Activated naive CD8-positive, alpha-beta T cell treated with anti-CD3 and anti-CD28 coated beads, Interleukin-2, amount 50 U/mL, for 24 hours (primary cell): ENCODE results near the gene SLAMF1.

Experiments used
- ATAC-seq: fragments of 150-1000 bp; cut with Tn5 transposase; one replicate; pipeline ENCODE4 v1.10.0; 2021
- DNase-seq: peaks from one replicate; pipeline ENCODE4 v3.0.0; 2021
- H3K27ac Mint-ChIP-seq: one replicate; pipeline ENCODE4 v1.8.0; 2021; ENCODE audit warnings: mild to moderate bottlenecking, mixed read lengths
- H3K27me3 Mint-ChIP-seq: one replicate; pipeline ENCODE4 v1.8.0; 2021; ENCODE audit warnings: mixed read lengths
- H3K36me3 Mint-ChIP-seq: one replicate; pipeline ENCODE4 v1.8.0; 2021; ENCODE audit warnings: low read depth, mixed read lengths
- H3K4me1 Mint-ChIP-seq: one replicate; pipeline ENCODE4 v1.8.0; 2021; ENCODE audit warnings: mixed read lengths
- H3K4me3 Mint-ChIP-seq: one replicate; pipeline ENCODE4 v1.8.0; 2021; ENCODE audit warnings: mild to moderate bottlenecking, moderate library complexity, mixed read lengths
- H3K9me3 Mint-ChIP-seq: one replicate; pipeline ENCODE4 v1.8.0; 2021; ENCODE audit warnings: mixed read lengths

Gene SLAMF1

DNA sequence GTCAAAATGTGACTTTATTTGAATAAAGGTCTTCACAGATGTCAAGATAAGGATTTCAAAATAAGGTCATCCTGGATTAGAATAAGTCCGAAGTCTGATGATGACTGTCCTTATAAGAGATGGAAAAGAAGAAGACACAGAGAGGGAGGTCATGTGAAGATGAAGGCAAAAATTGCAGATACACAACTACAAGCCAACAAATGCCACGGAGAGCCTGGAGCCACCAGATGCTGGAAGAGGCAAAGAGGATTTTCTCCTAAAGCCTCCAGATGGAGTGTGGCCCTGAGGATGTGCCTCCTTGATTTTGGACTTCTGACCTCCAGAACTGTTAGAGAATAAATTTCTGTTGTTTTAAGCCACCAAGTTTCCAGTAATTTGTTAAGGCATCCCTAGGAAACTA lies 31.2 kb downstream of the SLAMF1 start:
- ATAC-seq (no peak), DNase-seq (no peak)
- Mint-ChIP-seq H3K36me3 (peaks cover 83% of the 10 kb centered on the region), H3K4me3 (no peak overlapping the region), H3K27ac (peak overlapping the region; percentile 11), H3K9me3 (no peaks in the 10 kb centered on the region), H3K4me1 (peaks cover 43% of the 10 kb centered on the region), H3K27me3 (no peaks in the 10 kb centered on the region)

DNA sequence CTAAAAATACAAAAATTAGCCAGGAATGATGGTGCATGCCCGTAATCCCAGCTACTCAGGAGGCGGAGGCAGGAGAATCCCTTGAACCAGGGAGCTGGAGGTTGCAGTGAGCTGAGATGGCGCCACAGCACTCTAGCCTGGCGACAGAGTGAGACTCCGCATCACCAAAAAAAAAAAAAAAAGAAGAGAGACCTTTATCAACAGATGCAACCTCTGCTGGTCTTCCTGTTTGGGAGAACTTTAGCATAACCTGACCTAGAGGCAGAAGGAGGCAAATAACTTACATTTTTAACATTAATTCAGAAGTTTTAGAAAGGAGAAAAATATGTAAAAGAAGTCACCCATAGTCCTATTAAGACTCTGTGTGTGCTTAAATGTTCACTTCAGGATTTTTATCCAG lies 32.4 kb downstream of the SLAMF1 start:
- Mint-ChIP-seq H3K9me3 (no peaks in the 10 kb centered on the region), H3K36me3 (peaks cover 86% of the 10 kb centered on the region), H3K27ac (no peak overlapping the region), H3K27me3 (no peaks in the 10 kb centered on the region), H3K4me3 (no peak overlapping the region), H3K4me1 (peaks cover 46% of the 10 kb centered on the region)
- DNase-seq (no peak), ATAC-seq (no peak)

DNA sequence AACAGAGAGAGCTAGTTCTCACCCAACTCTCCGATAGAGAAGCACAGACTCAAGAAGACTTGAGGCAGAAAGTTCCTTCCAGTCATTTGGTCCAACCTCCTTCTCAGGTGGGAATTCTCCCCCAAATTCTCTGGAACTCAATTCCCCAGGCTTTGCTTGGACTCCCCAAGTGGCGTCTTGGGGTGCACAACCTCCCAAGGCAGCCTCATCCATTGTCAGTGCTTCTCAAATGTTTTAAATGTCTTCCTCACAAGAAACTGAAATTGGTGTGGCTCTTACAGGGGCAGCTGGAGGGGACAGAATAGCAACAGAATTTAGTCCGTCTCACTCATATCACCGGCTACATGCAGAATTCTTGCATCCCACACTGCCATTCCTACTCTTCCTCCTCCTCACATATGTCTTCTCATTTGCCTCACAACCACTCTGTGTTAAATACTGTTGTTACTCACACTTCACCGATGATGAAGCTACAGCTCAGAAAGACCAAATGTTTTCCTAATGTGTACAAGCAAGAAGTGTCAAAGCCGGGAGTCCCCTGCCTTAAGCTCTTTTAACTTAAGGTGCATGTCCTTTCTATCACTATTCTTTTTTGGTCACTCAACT lies 34.1 kb downstream of the SLAMF1 start:
- Mint-ChIP-seq H3K27ac (no peak overlapping the region), H3K4me1 (peaks cover 46% of the 10 kb centered on the region), H3K27me3 (no peaks in the 10 kb centered on the region), H3K36me3 (peaks cover 82% of the 10 kb centered on the region), H3K4me3 (no peak overlapping the region), H3K9me3 (no peaks in the 10 kb centered on the region)
- ATAC-seq, result no peak
- DNase-seq, result no peak

DNA sequence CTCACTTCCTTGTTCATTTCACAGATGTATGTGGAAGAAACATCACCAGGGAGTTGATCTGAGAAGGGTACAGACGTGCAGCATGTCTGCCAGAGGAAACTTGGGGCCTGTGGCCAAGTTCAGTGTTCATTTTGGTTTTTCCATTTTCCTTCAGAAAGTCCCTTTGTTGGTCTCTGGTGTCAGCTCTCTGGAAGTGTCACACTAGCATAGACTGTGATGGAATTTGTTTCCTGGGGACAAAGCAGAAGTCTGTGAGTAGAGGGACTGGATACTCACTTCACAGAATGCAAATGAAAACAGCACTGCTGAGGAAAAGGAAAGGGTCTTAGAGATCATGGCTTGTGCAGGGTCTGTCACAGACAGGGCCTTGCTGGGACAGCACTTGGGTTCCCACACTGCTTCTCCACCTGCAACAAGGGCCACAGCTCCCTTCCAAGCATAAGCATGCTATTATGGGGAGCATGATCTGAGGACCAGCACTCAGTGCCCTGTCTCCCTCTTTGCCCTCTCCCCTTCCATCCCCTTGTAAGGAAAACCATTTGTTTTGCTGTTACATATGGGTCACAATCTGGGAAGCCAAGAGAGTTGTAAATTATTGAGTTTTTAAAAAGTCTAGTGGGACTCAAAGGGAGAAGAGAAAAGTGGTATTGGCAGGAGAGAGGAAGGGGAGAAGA lies 36.1 kb downstream of the SLAMF1 start:
- H3K9me3 Mint-ChIP-seq, result no peaks in the 10 kb centered on the region
- H3K4me1 Mint-ChIP-seq, result peaks cover 61% of the 10 kb centered on the region
- H3K27me3 Mint-ChIP-seq, result no peaks in the 10 kb centered on the region
- DNase-seq, result no peak
- peaks cover 74% of the 10 kb centered on the region for H3K36me3 Mint-ChIP-seq
- H3K4me3 Mint-ChIP-seq, result no peak overlapping the region
- H3K27ac Mint-ChIP-seq, result peak overlapping the region; percentile 79
- ATAC-seq, result no peak

DNA sequence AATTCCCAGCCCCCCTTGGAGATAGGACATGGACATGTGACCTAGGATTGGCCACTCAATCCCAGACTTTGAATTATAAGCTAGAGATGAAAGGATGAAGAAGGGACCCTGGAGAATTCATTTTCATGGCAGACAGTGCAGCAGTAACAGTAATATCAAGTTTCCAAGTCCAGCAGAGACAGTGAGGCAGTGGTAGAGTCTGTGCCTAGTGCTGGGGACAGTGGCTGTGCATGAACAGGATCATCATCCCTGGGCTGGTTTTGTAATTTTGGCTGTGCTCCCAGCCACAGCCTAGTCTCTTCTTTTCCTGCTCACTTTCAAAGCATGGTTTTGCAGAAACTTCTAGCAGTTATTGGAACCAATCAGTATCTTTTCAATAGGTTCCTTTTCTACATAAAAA lies 37.9 kb downstream of the SLAMF1 start:
- DNase-seq, result no peak
- H3K4me3 Mint-ChIP-seq, result no peak overlapping the region
- H3K9me3 Mint-ChIP-seq, result peaks cover 13% of the 10 kb centered on the region
- H3K27me3 Mint-ChIP-seq, result no peaks in the 10 kb centered on the region
- peaks cover 65% of the 10 kb centered on the region for H3K4me1 Mint-ChIP-seq
- peaks cover 75% of the 10 kb centered on the region for H3K36me3 Mint-ChIP-seq
- peak overlapping the region; percentile 82 for H3K27ac Mint-ChIP-seq
- no peak for ATAC-seq

DNA sequence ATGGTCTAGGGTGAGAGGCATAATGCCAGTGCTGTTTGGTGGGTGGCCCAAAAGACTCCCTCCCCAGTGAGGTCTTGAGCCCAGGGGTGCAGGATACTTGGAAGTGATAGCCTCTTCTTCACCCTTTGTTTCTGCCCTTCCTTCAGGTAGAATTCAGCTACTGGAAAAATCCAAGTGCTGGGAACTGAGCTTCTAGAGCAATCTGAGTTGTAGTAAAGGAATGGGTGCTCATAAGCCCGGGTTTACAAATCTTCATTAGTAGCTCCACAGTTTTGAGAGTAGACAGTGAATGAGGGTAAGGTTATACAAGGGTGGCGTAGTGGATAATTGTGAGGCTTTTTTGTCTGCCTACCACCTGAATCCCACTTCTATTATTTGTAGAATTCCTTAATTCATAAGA lies 38.3 kb downstream of the SLAMF1 start:
- Mint-ChIP-seq H3K4me1 (peaks cover 64% of the 10 kb centered on the region), H3K9me3 (peaks cover 18% of the 10 kb centered on the region), H3K4me3 (no peak overlapping the region), H3K27me3 (no peaks in the 10 kb centered on the region), H3K27ac (peak overlapping the region; percentile 82), H3K36me3 (peaks cover 73% of the 10 kb centered on the region)
- ATAC-seq (no peak), DNase-seq (no peak)

DNA sequence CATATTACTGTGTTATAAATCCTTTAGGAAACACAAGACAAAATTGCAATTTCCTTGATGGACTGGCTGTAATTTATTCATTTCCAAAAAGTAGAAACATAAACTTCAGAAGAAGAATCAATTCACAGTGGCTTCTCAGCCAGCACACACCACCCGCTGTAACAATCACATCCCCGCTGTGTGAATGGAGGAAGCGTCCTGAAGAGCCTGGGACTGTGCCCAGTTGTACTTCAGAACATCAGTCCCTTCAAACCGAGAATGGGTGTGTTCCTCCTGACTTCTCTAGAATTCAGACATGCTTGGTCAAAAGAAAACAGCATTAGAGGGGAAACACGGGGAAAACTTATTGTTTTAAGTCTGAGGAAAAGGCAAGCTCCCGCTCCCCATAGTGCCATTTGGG lies 38.8 kb downstream of the SLAMF1 start:
- Mint-ChIP-seq H3K4me3 (no peak overlapping the region), H3K4me1 (peaks cover 61% of the 10 kb centered on the region), H3K9me3 (peaks cover 22% of the 10 kb centered on the region), H3K27ac (peak overlapping the region; percentile 82), H3K36me3 (peaks cover 73% of the 10 kb centered on the region), H3K27me3 (no peaks in the 10 kb centered on the region)
- DNase-seq, result no peak
- no peak for ATAC-seq

DNA sequence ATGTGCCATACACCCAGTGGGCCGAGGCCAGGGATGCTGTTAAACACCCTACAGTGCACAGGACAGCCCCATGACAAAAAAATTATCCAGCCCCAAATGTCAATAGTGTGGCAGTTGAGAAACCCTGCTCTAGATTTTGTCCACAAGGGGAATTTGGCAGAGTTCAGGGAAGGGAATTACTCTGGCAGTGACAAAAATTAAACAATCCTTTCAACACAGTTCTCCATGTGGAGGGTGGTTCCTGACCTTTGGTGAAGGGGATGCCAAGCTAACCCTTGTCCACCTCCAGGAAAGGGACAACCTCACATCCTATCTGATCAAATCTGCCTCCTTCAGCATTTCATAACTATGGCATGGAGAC lies 39.2 kb downstream of the SLAMF1 start:
- ATAC-seq, result peak; percentile 27
- Mint-ChIP-seq H3K4me1 (peaks cover 61% of the 10 kb centered on the region), H3K27me3 (no peaks in the 10 kb centered on the region), H3K36me3 (peaks cover 73% of the 10 kb centered on the region), H3K9me3 (peaks cover 26% of the 10 kb centered on the region), H3K27ac (peak overlapping the region; percentile 82), H3K4me3 (no peak overlapping the region)
- DNase-seq, result no peak

DNA sequence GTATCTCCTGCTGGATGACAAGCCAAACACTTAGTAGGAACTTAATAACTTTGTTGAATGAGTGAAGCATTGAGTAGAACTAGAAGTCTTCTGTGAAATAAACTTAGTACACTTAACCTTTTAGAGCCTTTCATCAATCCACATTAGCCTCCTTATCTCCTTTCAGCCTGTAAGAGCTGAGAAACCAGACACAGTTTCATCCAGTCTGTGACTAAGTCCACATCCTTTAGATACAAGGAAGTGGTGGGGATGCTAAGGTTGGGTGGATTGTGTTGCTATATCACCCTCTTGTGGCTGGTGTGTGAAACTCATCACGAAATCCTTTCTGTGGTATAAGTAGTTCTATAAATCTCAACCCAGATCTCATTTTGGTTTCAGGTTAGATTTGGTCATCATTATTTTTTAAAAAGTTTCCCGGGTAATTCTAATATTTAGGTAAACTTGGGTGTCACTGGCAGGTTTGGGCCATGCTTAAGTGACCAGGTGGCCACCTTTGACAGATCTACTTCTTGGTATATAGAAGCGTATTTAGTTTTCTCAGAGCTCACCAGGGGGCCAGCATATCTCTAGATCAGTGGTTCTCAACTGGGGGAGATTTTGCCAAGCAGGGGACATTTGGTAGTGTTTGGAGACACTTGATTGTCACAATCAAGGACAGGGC lies 39.7 kb downstream of the SLAMF1 start:
- H3K9me3 Mint-ChIP-seq, result peaks cover 29% of the 10 kb centered on the region
- H3K4me1 Mint-ChIP-seq, result peaks cover 61% of the 10 kb centered on the region
- ATAC-seq, result peak; percentile 94
- DNase-seq, result peak; percentile 41
- peaks cover 72% of the 10 kb centered on the region for H3K36me3 Mint-ChIP-seq
- H3K27ac Mint-ChIP-seq, result peak overlapping the region; percentile 82
- H3K27me3 Mint-ChIP-seq, result no peaks in the 10 kb centered on the region
- peak overlapping the region; percentile 48 for H3K4me3 Mint-ChIP-seq

DNA sequence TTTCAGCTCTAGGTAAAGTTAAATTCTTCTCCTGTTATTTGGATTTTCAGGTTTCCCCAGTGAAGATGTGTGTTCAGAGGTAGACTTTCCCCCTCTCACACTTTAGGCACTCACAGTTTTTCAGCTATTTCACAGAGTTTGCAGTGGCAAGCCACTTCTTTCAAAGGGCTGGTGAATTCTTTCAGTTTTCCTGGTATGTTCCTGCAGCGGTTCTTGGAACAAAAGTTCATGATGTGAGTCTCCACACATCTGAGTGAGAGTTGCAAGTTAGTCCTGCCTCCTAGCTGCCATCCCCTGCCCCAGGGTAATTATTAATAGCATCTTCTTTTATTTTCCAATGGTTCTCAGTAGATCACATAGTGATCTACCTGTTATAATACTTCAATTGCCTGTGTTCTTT lies 40.2 kb downstream of the SLAMF1 start:
- ATAC-seq, result no peak
- H3K36me3 Mint-ChIP-seq, result peaks cover 72% of the 10 kb centered on the region
- H3K27ac Mint-ChIP-seq, result peak overlapping the region; percentile 82
- H3K4me3 Mint-ChIP-seq, result peak overlapping the region; percentile 48
- H3K27me3 Mint-ChIP-seq, result no peaks in the 10 kb centered on the region
- H3K9me3 Mint-ChIP-seq, result peaks cover 34% of the 10 kb centered on the region
- H3K4me1 Mint-ChIP-seq, result peaks cover 61% of the 10 kb centered on the region
- no peak for DNase-seq

DNA sequence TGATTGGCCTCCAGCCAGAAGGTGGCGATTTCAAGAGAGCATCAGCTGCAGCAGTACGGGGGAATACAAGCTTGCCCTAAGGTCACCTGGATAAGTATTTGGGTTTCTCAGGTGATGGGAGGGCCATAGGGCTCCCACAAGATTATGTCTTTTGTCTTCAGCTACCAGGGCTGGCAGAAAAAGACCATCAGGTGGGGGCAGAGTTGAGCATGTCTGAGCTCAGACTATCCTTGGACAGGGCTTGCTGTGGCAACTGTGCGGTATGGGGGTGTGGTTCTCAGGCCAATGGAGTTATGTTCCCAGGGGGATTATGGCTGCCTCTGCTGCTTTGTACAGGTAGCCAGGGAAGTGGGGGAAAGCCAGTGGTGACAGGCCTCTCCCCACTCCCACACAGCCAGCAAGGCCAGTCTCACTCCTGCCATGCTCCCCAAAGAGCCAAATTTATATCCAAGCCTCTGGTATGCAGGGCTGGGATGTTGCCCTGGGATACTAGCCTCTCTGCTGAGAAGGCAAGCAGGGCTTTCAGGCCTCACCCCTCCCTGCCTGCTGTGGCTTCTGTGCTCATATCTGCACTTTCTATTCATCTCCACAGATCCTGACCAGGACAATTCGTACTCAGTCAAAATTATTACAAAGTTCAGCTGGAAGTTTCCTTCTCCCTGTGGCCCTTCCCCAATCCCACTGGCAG lies 40.9 kb downstream of the SLAMF1 start:
- peaks cover 55% of the 10 kb centered on the region for H3K4me1 Mint-ChIP-seq
- no peak for ATAC-seq

DNA sequence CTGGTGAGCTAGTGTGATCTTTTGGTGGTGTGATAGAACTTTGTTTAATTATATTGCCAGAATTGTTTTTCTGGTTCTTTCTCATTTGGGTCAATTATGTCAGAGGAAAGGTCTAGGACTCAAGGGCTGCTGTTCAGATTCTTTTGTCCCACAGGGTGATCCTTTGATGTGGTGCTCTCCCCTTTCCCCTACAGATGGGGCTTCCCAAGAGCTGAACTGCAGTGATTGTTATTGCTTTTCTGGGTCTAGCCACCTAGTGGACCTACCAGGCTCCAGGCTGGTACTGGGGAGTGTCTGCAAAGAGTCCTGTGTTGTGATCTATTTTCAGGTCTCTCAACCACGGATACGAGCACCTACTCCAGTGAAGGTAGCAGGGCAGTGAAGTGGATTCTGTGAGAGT lies 41.6 kb downstream of the SLAMF1 start:
- no peak for ATAC-seq
- Mint-ChIP-seq H3K4me3 (no peak overlapping the region), H3K27ac (peak overlapping the region; percentile 82), H3K36me3 (peaks cover 67% of the 10 kb centered on the region), H3K9me3 (peaks cover 46% of the 10 kb centered on the region), H3K27me3 (no peaks in the 10 kb centered on the region), H3K4me1 (peaks cover 48% of the 10 kb centered on the region)
- no peak for DNase-seq

More for the DNA sequence above, 40.9 kb downstream of the SLAMF1 start:
- no peak for DNase-seq
- H3K27me3 Mint-ChIP-seq, result no peaks in the 10 kb centered on the region
- H3K9me3 Mint-ChIP-seq, result peaks cover 41% of the 10 kb centered on the region
- H3K27ac Mint-ChIP-seq, result peak overlapping the region; percentile 82
- H3K36me3 Mint-ChIP-seq, result peaks cover 71% of the 10 kb centered on the region
- H3K4me3 Mint-ChIP-seq, result peak overlapping the region; percentile 48

DNA sequence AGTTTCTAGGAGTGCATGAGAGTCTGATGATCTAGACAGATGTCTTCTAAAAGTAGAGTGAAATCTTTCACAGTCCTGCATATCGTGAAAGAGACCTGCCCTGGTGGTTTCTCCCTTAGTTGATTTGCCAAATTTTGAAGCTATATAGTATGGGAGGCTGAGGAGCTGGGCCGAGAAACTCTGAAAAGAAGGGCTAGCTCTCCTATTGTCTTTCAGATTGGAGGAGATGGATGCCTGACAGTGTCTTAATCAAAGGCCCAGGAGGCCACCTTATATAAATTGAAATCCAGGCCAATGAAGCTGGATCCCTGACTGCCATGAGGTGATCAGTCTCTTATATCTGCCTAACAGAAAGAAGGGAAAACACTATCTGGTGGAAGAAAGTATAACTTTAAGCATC lies 49.1 kb downstream of the SLAMF1 start:
- no peak overlapping the region for H3K27ac Mint-ChIP-seq
- H3K9me3 Mint-ChIP-seq, result peaks cover 38% of the 10 kb centered on the region
- H3K4me1 Mint-ChIP-seq, result peaks cover 4% of the 10 kb centered on the region
- no peak overlapping the region for H3K4me3 Mint-ChIP-seq
- DNase-seq (no peak), ATAC-seq (no peak)
- H3K27me3 Mint-ChIP-seq, result no peaks in the 10 kb centered on the region
- H3K36me3 Mint-ChIP-seq, result peaks cover 23% of the 10 kb centered on the region

DNA sequence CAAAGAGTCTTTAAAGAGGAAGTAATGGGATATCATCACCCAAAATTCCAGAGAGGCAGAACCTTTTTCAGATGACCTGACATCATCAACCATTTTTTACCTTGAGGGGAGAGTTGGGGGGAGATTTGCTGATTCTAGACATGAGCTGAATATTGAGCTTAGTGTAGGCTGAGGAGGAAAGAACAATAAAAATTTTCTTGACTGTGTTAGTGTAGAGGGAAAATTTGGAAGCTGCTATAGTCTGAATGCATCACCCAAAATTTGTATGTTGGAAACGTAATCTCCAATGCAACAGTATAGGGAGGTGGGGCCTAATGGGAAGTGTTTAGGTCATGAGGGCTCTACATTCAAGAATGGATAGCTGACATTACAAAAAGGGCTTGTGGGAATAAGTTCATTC lies 49.8 kb downstream of the SLAMF1 start:
- ATAC-seq, result no peak
- H3K9me3 Mint-ChIP-seq, result peaks cover 38% of the 10 kb centered on the region
- no peak overlapping the region for H3K4me3 Mint-ChIP-seq
- H3K27ac Mint-ChIP-seq, result no peak overlapping the region
- H3K4me1 Mint-ChIP-seq, result peaks cover 4% of the 10 kb centered on the region
- no peaks in the 10 kb centered on the region for H3K27me3 Mint-ChIP-seq
- H3K36me3 Mint-ChIP-seq, result peaks cover 20% of the 10 kb centered on the region
- DNase-seq, result no peak

DNA sequence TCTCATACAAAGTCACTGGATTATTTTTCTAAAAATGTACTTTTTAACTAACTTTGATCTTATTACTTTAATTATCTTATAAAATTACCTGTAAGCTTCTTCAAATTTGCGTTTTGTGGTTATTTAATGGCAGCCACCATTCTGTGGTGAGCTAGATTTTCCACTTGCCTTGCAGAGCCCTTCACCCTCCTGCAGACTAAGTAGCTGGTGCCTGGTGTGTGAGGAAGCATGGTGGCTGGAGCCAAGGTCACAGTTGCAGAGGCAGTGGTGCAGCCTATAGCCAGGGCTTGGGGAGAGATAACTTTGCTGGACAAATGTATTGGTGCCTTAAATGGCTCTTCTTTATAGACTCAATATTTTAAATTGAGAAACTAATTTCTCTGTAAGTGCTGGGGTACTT lies 56.4 kb downstream of the SLAMF1 start:
- H3K4me3 Mint-ChIP-seq, result no peak overlapping the region
- peaks cover 20% of the 10 kb centered on the region for H3K4me1 Mint-ChIP-seq
- ATAC-seq, result peak; percentile 46
- no peak for DNase-seq
- peaks cover 8% of the 10 kb centered on the region for H3K36me3 Mint-ChIP-seq
- H3K27me3 Mint-ChIP-seq, result no peaks in the 10 kb centered on the region
- H3K27ac Mint-ChIP-seq, result no peak overlapping the region
- peaks cover 17% of the 10 kb centered on the region for H3K9me3 Mint-ChIP-seq
